Fibroblast of skin of abdomen (primary cell): ENCODE results near the gene PDXK.

Experiments used
- DNase-seq: peaks from one replicate; pipeline ENCODE4 v3.0.0-alpha.2; 2013

PDXK gene

DNA sequence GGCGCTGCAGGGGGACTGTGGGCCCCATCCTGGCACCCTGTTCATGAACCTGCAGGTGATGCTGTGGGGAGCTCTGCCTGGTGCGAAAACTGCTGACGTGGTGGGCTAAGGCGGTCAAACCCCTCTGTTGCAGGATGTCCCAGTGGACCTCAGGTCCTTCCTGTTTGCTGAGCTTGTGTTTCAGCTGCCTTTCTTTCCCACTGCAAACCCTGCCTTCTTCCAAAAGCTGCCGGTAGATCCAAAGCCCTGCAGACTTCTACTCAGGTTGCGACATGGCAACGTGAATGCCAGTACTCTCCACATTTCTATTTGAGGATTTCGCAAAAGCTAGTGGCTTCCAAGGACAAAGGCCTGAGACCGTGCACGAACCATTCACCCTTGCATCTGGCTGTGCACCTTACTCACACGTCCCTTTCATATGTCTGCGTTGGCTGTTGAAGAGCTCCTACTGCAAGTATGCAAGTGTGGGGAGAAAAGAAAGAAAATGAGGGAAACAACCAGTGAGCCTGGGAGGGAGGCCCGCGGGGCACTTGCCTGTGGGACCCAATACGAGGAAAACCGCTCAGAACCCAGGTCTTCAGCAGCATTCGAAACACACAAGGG is 64.3 kb downstream of the PDXK start:
- DNase-seq, result no peak

DNA sequence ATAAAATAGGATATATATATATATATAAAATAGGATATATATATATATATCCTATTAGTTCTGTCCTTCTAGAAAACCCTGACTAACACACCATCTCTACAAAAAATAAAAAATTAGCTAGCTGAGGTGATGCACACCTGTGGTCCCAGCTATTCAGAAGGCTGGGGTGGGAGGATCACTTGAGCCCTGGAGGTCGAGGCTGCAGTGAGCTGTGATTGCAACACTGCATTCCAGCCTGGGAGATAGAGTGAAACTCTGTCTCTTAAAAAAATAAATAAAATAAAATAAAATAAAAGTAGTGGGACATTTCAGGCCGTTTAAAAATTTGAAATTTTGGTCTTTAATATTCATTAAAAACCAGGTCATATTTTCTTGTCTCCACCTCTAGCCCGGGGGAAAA is 66.2 kb downstream of the PDXK start:
- no peak for DNase-seq

DNA sequence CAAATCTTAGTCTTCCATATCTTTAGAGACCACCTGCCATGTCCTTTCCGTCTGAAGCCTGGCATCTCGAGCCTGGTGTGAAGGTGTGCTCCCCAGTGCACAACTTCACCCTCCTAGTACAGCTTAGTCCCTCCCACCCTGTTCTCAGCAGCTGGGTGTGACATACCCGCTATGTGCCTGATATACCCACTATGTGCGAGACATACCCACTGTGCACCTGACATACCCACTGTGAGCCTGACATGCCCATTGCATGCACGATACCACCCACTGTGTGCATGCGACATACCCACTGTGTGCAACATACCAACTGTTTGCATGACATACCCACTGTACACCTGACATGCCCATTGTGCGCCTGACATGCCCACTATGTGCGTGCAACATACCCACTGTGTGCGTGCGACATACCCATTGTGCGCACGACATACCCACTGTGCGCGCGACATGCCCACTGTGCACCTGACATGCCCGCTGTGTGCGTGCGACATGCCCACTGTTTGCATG is 67.4 kb downstream of the PDXK start:
- DNase-seq, result no peak

GRCh38 chr21:43786807-43787440 is 68.0 kb downstream of the PDXK start:
- DNase-seq, result no peak

GRCh38 chr21:43789276-43790009 is 70.5 kb downstream of the PDXK start, which contains the start of gene RRP1:
TSS of gene RRP1 (plus strand) at chr21:43789577. CDS start at chr21:43789630, 53 bp downstream.
- peak; percentile 87 for DNase-seq

- no peak for DNase-seq
Measured at GRCh38 chr21:43790010-43790524, 71.1 kb downstream of the PDXK start.

DNA sequence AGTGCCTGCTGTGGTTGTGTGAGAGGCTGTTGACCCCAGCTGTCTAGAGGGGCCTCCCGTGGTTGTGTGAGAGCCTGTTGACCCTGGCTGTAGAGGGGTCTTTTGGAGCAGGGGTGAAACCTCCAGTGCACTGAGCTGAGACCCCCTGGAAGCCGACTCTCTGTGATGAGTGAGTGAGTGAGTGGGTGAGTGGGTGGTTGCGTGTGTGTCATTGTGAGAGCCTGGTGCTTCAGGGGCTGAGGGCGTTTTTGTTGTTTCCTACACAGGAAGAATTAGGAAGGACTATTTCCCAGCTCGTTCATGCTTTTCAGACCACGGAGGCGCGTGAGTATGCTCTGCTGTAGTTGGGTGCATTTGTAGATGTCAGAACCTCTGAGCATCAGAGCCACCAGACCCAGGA is 73.5 kb downstream of the PDXK start:
- DNase-seq, result no peak

GRCh38 chr21:43793243-43793642 is 74.3 kb downstream of the PDXK start:
- no peak for DNase-seq

GRCh38 chr21:43794311-43794710 is 75.4 kb downstream of the PDXK start:
- no peak for DNase-seq

GRCh38 chr21:43794857-43795256 is 75.9 kb downstream of the PDXK start:
- DNase-seq, result no peak

- no peak for DNase-seq
Measured at GRCh38 chr21:43797415-43797814, 78.5 kb downstream of the PDXK start.

- DNase-seq, result no peak
Measured at GRCh38 chr21:43797925-43798715, 79.2 kb downstream of the PDXK start.

GRCh38 chr21:43799301-43799840 is 80.4 kb downstream of the PDXK start:
- no peak for DNase-seq

- no peak for DNase-seq
Measured at GRCh38 chr21:43800124-43800523, 81.2 kb downstream of the PDXK start.

DNA sequence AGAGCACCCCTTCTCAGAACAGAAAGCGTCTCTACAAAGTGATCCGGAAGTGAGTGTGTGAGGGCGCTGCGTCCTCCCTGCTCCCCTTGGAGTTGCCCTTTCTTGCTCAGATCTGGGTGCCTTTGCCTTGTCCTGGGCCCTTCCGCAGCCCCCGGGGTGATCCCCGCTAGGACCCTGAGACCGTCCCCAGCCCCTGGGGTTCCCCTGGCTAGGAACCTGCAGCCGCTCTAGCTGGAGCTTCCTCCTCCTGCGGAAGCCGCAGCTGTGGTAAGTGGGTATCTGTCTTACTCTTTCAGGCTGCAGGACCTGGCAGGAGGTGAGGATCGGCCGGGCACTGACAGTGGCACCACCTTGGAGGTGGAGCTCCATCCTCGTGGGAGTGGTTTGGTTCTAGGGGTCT is 81.6 kb downstream of the PDXK start:
- DNase-seq, result no peak

GRCh38 chr21:43801006-43801783 is 82.3 kb downstream of the PDXK start:
- DNase-seq, result no peak

GRCh38 chr21:43802713-43803313 is 83.9 kb downstream of the PDXK start:
- DNase-seq, result no peak

- DNase-seq, result no peak
Measured at GRCh38 chr21:43803558-43804300, 84.8 kb downstream of the PDXK start.

DNA sequence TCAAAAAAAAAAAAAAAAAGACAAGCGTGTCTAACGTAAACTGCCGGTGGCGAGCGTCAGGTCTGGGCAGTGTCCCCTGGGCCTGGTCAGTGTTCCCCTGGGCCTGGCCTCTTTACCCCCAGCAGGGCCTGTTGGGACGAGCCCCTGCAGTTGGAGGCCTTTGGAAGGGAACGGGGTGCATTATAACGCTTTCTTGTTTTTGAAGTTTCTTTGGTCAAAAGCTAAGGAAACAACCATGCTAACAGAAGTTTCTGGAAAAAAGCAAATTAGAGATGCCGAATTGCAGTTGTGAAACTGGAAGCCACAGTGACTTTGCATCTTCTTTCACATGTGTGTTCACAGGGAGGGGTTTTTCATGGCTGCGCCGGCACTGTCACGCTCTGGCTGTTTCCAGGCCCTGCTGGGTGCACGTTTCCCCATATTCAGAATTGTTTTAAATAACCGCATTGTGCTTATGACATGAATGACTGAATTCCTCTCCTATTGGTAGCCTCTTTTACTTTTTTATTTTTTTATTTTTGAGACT is 86.4 kb downstream of the PDXK start:
- DNase-seq, result no peak
